Stomach (tissue), 9 donors: ENCODE data around the gene AIG1. TPM values are rescaled to one million over a fixed set of nuclear protein-coding genes. Genes with fewer than 3 reads are reported as not detected.

Source experiments
- DNase-seq, 2 donors: peaks; one replicate each; pipeline versions ENCODE4 v3.0.0 to v3.0.0-alpha.2; 2013 to 2019
- H3K27ac ChIP-seq, 5 donors: fragments of 200-600 bp in 4 of 5; sonication (generic) in 4 of 5; one replicate each; pipeline ENCODE4 v1.5.1; 2013 to 2019; ENCODE audit warnings: mild to moderate bottlenecking in 1 of 5, moderate library complexity in 1 of 5
- H3K27me3 ChIP-seq, 3 donors: fragments of 200-600 bp; sonication (generic); one replicate each; pipeline ENCODE4 v1.5.1; 2017 to 2019; ENCODE audit warnings: mixed run types in 1 of 3
- H3K36me3 ChIP-seq, 4 donors: fragments of 200-600 bp; sonication (generic); 1 replicate in 3 of 4; 2 replicates in 1 of 4; pipeline ENCODE4 v1.5.1; 2016 to 2019
- H3K4me1 ChIP-seq, 4 donors: fragments of 200-600 bp; sonication (generic); one replicate each; pipeline ENCODE4 v1.5.1; 2016 to 2019
- H3K4me3 ChIP-seq, 4 donors: fragments of 200-600 bp; sonication (generic) in 3 of 4; one replicate each; pipeline ENCODE4 v1.5.1; 2016 to 2019; ENCODE audit warnings: mild to moderate bottlenecking in 1 of 4
- H3K9me3 ChIP-seq, 4 donors: fragments of 200-600 bp; sonication (generic); one replicate each; pipeline ENCODE4 v1.5.1; 2016 to 2019
- CTCF ChIP-seq, 7 experiments: fragments of 450-650 bp in 4 of 7; fragments of 200-600 bp in 3 of 7; sonication (generic) in 3 of 7; IDR thresholded peaks; one replicate each; pipeline ENCODE4 v1.5.1; 2016 to 2019; ENCODE audit warnings: antibody characterized with exemption in 7 of 7, control low read depth in 2 of 7, mild to moderate bottlenecking in 1 of 7
- EP300 ChIP-seq: sonication (generic); formaldehyde crosslinking; IDR thresholded peaks from one replicate; pipeline ENCODE4 v1.6.1; 2017; ENCODE audit warnings: antibody characterized with exemption
- POLR2A ChIP-seq, 4 donors: fragments of 450-650 bp; IDR thresholded peaks; one replicate each; pipeline ENCODE4 v1.6.1; 2016; ENCODE audit warnings: antibody characterized with exemption in 4 of 4, control low read depth in 2 of 4, mild to moderate bottlenecking in 1 of 4, moderate library complexity in 1 of 4
- POLR2AphosphoS5 ChIP-seq, 3 donors: sonication (generic); formaldehyde crosslinking; IDR thresholded peaks; one replicate each; pipeline ENCODE4 v1.6.1; 2016; ENCODE audit warnings: antibody characterized with exemption in 3 of 3
- WGBS, 5 donors: extraction: QIAGEN DNeasy Blood & Tissue Kit in 3 of 5; methylation state at CpG; one replicate each; pipeline versions ENCODE4 v1.1.5 to v1.1.7; 2013 to 2018; 5-methylcytosine and 5-hydroxymethylcytosine counted together
- intact Hi-C: fragments of 100-400 bp; cut with DNase I; formaldehyde crosslinking; loops from one replicate; pipeline ENCODE4 v1.15.1; 2023; ENCODE audit warnings: low total_unique reads
- polyA plus RNA-seq, 3 donors: library from polyadenylated mRNA; stranded (reverse); fragments of 200-250 nt; gene quantifications; one replicate each; pipeline ENCODE4 v1.2.3, GENCODE V29; 2013
- total RNA-seq, 5 donors: library from RNA; depleted of rRNA; stranded (reverse); fragments of >200 nt; gene quantifications; one replicate each; pipeline versions ENCODE4 v1.1.0 to v1.2.3, GENCODE V29; 2014 to 2016
- donor health status: healthy with polysubstance abuse.
- donor health status: Bipolar disorder and iron deficiency.
- donor health status: healthy.

Gene AIG1
- total and polyA plus RNA-seq, 8 donors: 10.8 to 220 (median 29.7) TPM; not detected in 1

GRCh38 chr6:143021543-143021942 is 39.1 kb upstream of the AIG1 start:
- TF ChIP-seq POLR2A (IDR thresholded peaks at IDR 0.05): no peak
- Histone ChIP-seq H3K4me1 (no peaks in the 10 kb centered on the region), H3K9me3 (no peaks in the 10 kb centered on the region), H3K27me3 (no peaks in the 10 kb centered on the region), H3K4me3 (no peak overlapping the region), H3K27ac (no peak overlapping the region), H3K36me3 (no peaks in the 10 kb centered on the region)
- intact Hi-C loops: no loop called here
- no peak for DNase-seq
- 94 to 96% (median 94%) methylated on average over 6 of the region's 6 CpGs for WGBS, 5 donors

- no peaks in the 10 kb centered on the region for H3K36me3 ChIP-seq
These were observed 38.1 kb upstream of the AIG1 start for GRCh38 chr6:143022587-143022986.

GRCh38 chr6:143023695-143024094 is 37.0 kb upstream of the AIG1 start:
- WGBS, 5 donors: 33 to 56% (median 46%) methylated on average over 1 of the region's 1 CpG
- Histone ChIP-seq H3K4me1 (no peaks in the 10 kb centered on the region), H3K4me3 (no peak overlapping the region), H3K27ac (no peak overlapping the region), H3K9me3 (no peaks in the 10 kb centered on the region), H3K36me3 (no peaks in the 10 kb centered on the region), H3K27me3 (no peaks in the 10 kb centered on the region)
- no peak for DNase-seq
- intact Hi-C loops: no loop called here
- no peak for TF ChIP-seq CTCF (IDR thresholded peaks at IDR 0.05)

More at GRCh38 chr6:143022587-143022986, 38.1 kb upstream of the AIG1 start:
- Histone ChIP-seq H3K4me1 (no peaks in the 10 kb centered on the region), H3K27me3 (no peaks in the 10 kb centered on the region), H3K9me3 (no peaks in the 10 kb centered on the region), H3K4me3 (no peak overlapping the region), H3K27ac (no peak overlapping the region)
- 68 to 92% (median 91%) methylated on average over 2 of the region's 2 CpGs for WGBS, 5 donors
- TF ChIP-seq POLR2A (IDR thresholded peaks at IDR 0.05): no peak
- DNase-seq: no peak
- intact Hi-C loops: no loop called here

GRCh38 chr6:143024977-143025376 is 35.7 kb upstream of the AIG1 start:
- no peaks in the 10 kb centered on the region for H3K9me3 ChIP-seq
- intact Hi-C loops: loop anchor here (5.0 kb wide), 1 partner anchor 333 kb away; no protein-coding TSS in a partner anchor
- no peak overlapping the region for H3K27ac ChIP-seq
- H3K4me1 ChIP-seq: no peaks in the 10 kb centered on the region
- H3K36me3 ChIP-seq: no peaks in the 10 kb centered on the region
- no peak overlapping the region for H3K4me3 ChIP-seq
- H3K27me3 ChIP-seq: no peaks in the 10 kb centered on the region
- no peak for DNase-seq
- TF ChIP-seq EP300 (no peak), POLR2AphosphoS5 (IDR thresholded peaks at IDR 0.05) (no peak), CTCF (IDR thresholded peaks at IDR 0.05) (no peak), POLR2A (IDR thresholded peaks at IDR 0.05) (no peak)

- Histone ChIP-seq H3K27me3 (no peaks in the 10 kb centered on the region), H3K9me3 (no peaks in the 10 kb centered on the region), H3K4me1 (no peaks in the 10 kb centered on the region), H3K27ac (no peak overlapping the region), H3K4me3 (no peak overlapping the region), H3K36me3 (no peaks in the 10 kb centered on the region)
- TF ChIP-seq CTCF (IDR thresholded peaks at IDR 0.05) (peak in 5 of 7 experiments; percentile 40 to 61 (median 55)), POLR2AphosphoS5 (IDR thresholded peaks at IDR 0.05) (no peak)
- 49 to 59% (median 51%) methylated on average over 5 of the region's 5 CpGs for WGBS, 5 donors
- intact Hi-C loops: loop anchor here (5.0 kb wide), 1 partner anchor 335 kb away; no protein-coding TSS in a partner anchor
- DNase-seq: peak; percentile 35 to 60
These were observed 33.8 kb upstream of the AIG1 start for GRCh38 chr6:143026696-143027449.
